GM19351 (cell line): ENCODE measurements around the gene PDE6A.

Source experiments
- ATAC-seq: cut with Tn5 transposase; IDR thresholded peaks from one replicate; pipeline ENCODE4 v1.9.1; 2021; ENCODE audit warnings: mild to moderate bottlenecking, moderate library complexity; ENCODE audit not compliant: unreplicated experiment

The PDE6A gene

GRCh38 chr5:149820536-149821510 is 123.8 kb downstream of the PDE6A start:
- ATAC-seq = no peak

GRCh38 chr5:149820012-149820411 is 124.6 kb downstream of the PDE6A start:
- ATAC-seq = no peak

- ATAC-seq = no peak
Measured at GRCh38 chr5:149818116-149818515, 126.5 kb downstream of the PDE6A start.

GRCh38 chr5:149817539-149818060 is 127.0 kb downstream of the PDE6A start:
- ATAC-seq = no peak

- no peak for ATAC-seq
Measured at GRCh38 chr5:149816661-149817060, 127.9 kb downstream of the PDE6A start.

GRCh38 chr5:149811453-149811852 is 133.1 kb downstream of the PDE6A start:
- no peak for ATAC-seq

- ATAC-seq = no peak
Measured at GRCh38 chr5:149810856-149811255, 133.7 kb downstream of the PDE6A start.

GRCh38 chr5:149809931-149810691 is 134.5 kb downstream of the PDE6A start:
- ATAC-seq = no peak

GRCh38 chr5:149808264-149808982 is 136.2 kb downstream of the PDE6A start:
- ATAC-seq = no peak
